SU-DHL-6 (cell line): Measurements from ENCODE around the gene DYNLRB1.
"Not testable (repeated sequence)": the region's sequence is repeated elsewhere in the genome, so short reads cannot be mapped to it uniquely, and the experiment has no call there.

Experiments
- H2AFZ ChIP-seq: fragments of 200-600 bp; sonication (generic); 2 replicates; pipeline ENCODE4 v1.6.1; 2014; ENCODE audit warnings: low read depth, mild to moderate bottlenecking, moderate library complexity, mixed read lengths, antibody characterized with exemption, low read length; ENCODE audit not compliant: severe bottlenecking
- H3F3A ChIP-seq: fragments of 200-600 bp; shearing (Covaris generic); 2 replicates; pipeline ENCODE4 v1.6.0; 2016; ENCODE audit warnings: antibody characterized with exemption, mild to moderate bottlenecking; ENCODE audit not compliant: insufficient read depth
- H3K27ac ChIP-seq: fragments of 200-600 bp; sonication (generic); 2 replicates; pipeline ENCODE4 v1.5.1; 2016; ENCODE audit warnings: low read depth, mild to moderate bottlenecking, low read length, moderate library complexity, mixed read lengths
- H3K27me3 ChIP-seq: fragments of 200-600 bp; sonication (generic), shearing (Covaris generic); 2 replicates; pipeline ENCODE4 v1.6.0; 2014; ENCODE audit warnings: mild to moderate bottlenecking, low read length
- H3K36me3 ChIP-seq: fragments of 200-600 bp; sonication (generic); 2 replicates; pipeline ENCODE4 v1.6.1; 2014; ENCODE audit warnings: mild to moderate bottlenecking, low read length, mixed read lengths
- H3K4me2 ChIP-seq: fragments of 300-600, 200-600 bp; shearing (Covaris generic), sonication (generic); 2 replicates; pipeline ENCODE4 v1.6.0; 2014; ENCODE audit warnings: low read length, low read depth, mild to moderate bottlenecking; ENCODE audit not compliant: poor library complexity, severe bottlenecking
- H3K4me3 ChIP-seq: fragments of 200-600 bp; sonication (generic); 2 replicates; pipeline ENCODE4 v1.5.1; 2014; ENCODE audit warnings: antibody characterized with exemption, low read length, mild to moderate bottlenecking, mixed read lengths; ENCODE audit not compliant: insufficient read depth, poor library complexity, severe bottlenecking
- H3K79me2 ChIP-seq: fragments of 200-600 bp; sonication (generic); 2 replicates; pipeline ENCODE4 v1.6.1; 2014; ENCODE audit warnings: mild to moderate bottlenecking, low read length, moderate library complexity; ENCODE audit not compliant: insufficient read depth
- H3K9ac ChIP-seq: fragments of 200-600 bp; sonication (generic); 2 replicates; pipeline ENCODE4 v1.7.0; 2014; ENCODE audit warnings: mild to moderate bottlenecking, low read length
- H3K9me2 ChIP-seq: fragments of 200-600 bp; sonication (generic); replicated peaks from 2 replicates; pipeline ENCODE4 v1.6.1; 2014; ENCODE audit warnings: low read length; ENCODE audit not compliant: insufficient read depth
- H3K9me3 ChIP-seq: fragments of 200-600 bp; sonication (generic); 2 replicates; pipeline ENCODE4 v1.6.1; 2014; ENCODE audit warnings: low read length, mixed read lengths; ENCODE audit not compliant: insufficient read depth
- H4K20me1 ChIP-seq: fragments of 200-600 bp; sonication (generic); 2 replicates; pipeline ENCODE4 v1.6.1; 2014; ENCODE audit warnings: low read depth, mild to moderate bottlenecking, antibody characterized with exemption, low read length, moderate library complexity, mixed read lengths
- CTCF ChIP-seq: fragments of 200-600 bp; sonication (generic); IDR thresholded peaks from one replicate; pipeline ENCODE4 v1.5.1; 2017; ENCODE audit warnings: antibody characterized with exemption, mild to moderate bottlenecking, low read length, moderate library complexity; ENCODE audit not compliant: insufficient read depth, poor library complexity, severe bottlenecking
- EZH2phosphoT487 ChIP-seq: fragments of 200-600 bp; sonication (generic), shearing (Covaris generic); conservative IDR thresholded peaks from 2 replicates; pipeline ENCODE4 v1.6.1; 2018; ENCODE audit warnings: mild to moderate bottlenecking, antibody characterized with exemption, low read length, moderate library complexity, mixed read lengths

Gene DYNLRB1

GRCh38 chr20:34493646-34494045 lies 22.6 kb upstream of the DYNLRB1 start:
- Histone ChIP-seq H3F3A (0 out of 2 replicates have a peak, but pooled peaks cover 3% of the 10 kb centered on the region), H3K4me3 (no peak overlapping the region), H4K20me1 (no peaks in the 10 kb centered on the region), H3K4me2 (no peak overlapping the region), H3K9ac (no peak overlapping the region), H3K9me3 (no peaks in the 10 kb centered on the region), H3K27me3 (no peaks in the 10 kb centered on the region), H2AFZ (no peak overlapping the region), H3K79me2 (no peaks in the 10 kb centered on the region), H3K36me3 (peaks cover 37% of the 10 kb centered on the region), H3K9me2 (no peaks in the 10 kb centered on the region), H3K27ac (no peak overlapping the region)
- no peak for TF ChIP-seq EZH2phosphoT487
- no peak for TF ChIP-seq CTCF

- no peak for TF ChIP-seq CTCF
- no peak for TF ChIP-seq EZH2phosphoT487
- Histone ChIP-seq H3F3A (0 out of 2 replicates have a peak, but pooled peaks cover 3% of the 10 kb centered on the region), H3K9ac (no peak overlapping the region), H3K79me2 (peaks cover 2% of the 10 kb centered on the region; the same call in 1 of the 2 replicates), H3K9me3 (no peaks in the 10 kb centered on the region), H2AFZ (no peak overlapping the region), H3K4me2 (no peak overlapping the region), H3K27ac (no peak overlapping the region), H3K9me2 (no peaks in the 10 kb centered on the region), H3K4me3 (no peak overlapping the region), H3K36me3 (peaks cover 34% of the 10 kb centered on the region), H3K27me3 (no peaks in the 10 kb centered on the region), H4K20me1 (no peaks in the 10 kb centered on the region)
These were observed 20.9 kb upstream of the DYNLRB1 start for GRCh38 chr20:34495307-34495706.

DNA sequence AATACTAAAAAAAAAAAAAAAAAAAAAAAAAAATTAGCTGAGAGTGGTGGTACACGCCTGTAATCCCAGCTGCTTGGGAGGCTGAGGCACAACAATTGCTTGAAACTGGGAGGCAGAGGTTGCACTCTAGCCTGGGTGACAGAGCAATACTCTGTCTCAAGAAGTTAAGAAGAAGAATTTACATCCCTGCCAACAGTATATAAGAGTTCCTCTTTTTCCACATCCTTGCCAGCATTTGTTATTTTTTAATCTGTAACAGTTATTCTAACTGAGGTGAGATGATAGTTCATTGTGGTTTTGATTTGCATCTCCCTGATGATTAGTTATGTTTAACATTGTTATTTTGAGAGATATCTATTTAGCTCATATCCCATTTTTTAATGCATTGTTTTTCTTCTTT lies 20.3 kb upstream of the DYNLRB1 start:
- peaks cover 4% of the 10 kb centered on the region; the same call in 1 of the 2 replicates for H3K79me2 ChIP-seq
- H3K4me3 ChIP-seq: no peak overlapping the region
- peaks cover 38% of the 10 kb centered on the region for H3K36me3 ChIP-seq
- TF ChIP-seq CTCF (no peak), EZH2phosphoT487 (no peak)
- no peak overlapping the region for H2AFZ ChIP-seq
- H3K27me3 ChIP-seq: no peaks in the 10 kb centered on the region
- H3K4me2 ChIP-seq: no peak overlapping the region
- no peaks in the 10 kb centered on the region for H3K9me3 ChIP-seq
- 0 out of 2 replicates have a peak, but pooled peaks cover 3% of the 10 kb centered on the region for H3F3A ChIP-seq
- H4K20me1 ChIP-seq: no peaks in the 10 kb centered on the region
- H3K9me2 ChIP-seq: no peaks in the 10 kb centered on the region
- H3K9ac ChIP-seq: no peak overlapping the region
- no peak overlapping the region for H3K27ac ChIP-seq

DNA sequence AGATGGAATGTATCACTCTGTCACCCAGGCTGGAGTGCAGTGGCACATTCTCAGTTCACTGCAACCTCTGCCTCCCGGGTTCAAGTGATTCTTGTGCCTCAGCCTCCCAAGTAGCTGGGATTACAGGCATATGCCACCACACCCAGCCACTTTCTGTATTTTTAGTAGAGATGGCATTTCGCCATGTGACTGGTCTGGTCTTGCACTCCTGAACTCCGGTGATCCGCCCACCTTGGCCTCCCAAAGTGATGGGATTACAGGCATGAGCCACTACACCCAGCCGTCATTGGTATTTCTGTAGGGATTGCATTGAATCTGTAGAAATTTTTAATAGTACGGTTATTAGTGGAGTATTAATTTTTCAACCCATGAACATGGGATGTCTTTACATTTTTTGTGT lies 18.6 kb upstream of the DYNLRB1 start:
- not testable (repeated sequence) for H3K9me3 ChIP-seq, H3K27me3 ChIP-seq, H3K27ac ChIP-seq, H3K4me3 ChIP-seq, H3K9ac ChIP-seq, H3K79me2 ChIP-seq, H4K20me1 ChIP-seq, H3F3A ChIP-seq, H3K9me2 ChIP-seq, H3K4me2 ChIP-seq, H2AFZ ChIP-seq
- peaks cover 33% of the 10 kb centered on the region for H3K36me3 ChIP-seq
